ENCODE data around the gene MVB12B. TPM values are rescaled to one million over a fixed set of nuclear protein-coding genes. Genes with fewer than 3 reads are reported as not detected.

The MVB12B gene
- total and polyA plus RNA-seq, 2 of the 4 experiments (the other 2 are of a cell fraction): 2.0 to 4.0 TPM

DNA sequence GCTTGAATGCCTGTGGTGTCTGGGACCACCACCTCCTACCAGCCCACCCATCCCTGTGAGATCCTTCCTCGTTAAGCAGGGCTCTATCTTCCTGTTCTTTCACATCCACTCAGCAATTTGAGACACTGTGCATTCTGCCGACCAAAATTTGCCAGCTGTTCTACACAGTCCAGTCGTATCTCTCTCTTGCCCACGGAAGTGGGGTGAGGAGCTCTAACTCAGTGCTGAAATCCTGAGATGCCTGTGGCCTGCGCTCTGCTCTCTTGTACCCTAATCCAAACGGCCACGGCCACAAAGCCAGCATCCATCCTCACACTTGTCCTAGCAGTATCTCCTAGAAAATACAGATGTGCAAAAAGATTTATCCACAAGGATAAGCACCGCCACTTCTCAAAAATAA, 97.9 kb downstream of the MVB12B start:
- TF ChIP-seq RAD21 (IDR thresholded peaks at IDR 0.05; ENCODE audit: low read length): no peak
- TF ChIP-seq SMC3 (IDR thresholded peaks at IDR 0.05; ENCODE audit: low read depth, low read length): no peak
- no peak for TF ChIP-seq POLR2A (IDR thresholded peaks at IDR 0.05; ENCODE audit: low read depth, low read length)
- TF ChIP-seq MAZ (IDR thresholded peaks at IDR 0.05; ENCODE audit: borderline replicate concordance, low read depth, low read length): no peak
- TF ChIP-seq, protein P1, sequence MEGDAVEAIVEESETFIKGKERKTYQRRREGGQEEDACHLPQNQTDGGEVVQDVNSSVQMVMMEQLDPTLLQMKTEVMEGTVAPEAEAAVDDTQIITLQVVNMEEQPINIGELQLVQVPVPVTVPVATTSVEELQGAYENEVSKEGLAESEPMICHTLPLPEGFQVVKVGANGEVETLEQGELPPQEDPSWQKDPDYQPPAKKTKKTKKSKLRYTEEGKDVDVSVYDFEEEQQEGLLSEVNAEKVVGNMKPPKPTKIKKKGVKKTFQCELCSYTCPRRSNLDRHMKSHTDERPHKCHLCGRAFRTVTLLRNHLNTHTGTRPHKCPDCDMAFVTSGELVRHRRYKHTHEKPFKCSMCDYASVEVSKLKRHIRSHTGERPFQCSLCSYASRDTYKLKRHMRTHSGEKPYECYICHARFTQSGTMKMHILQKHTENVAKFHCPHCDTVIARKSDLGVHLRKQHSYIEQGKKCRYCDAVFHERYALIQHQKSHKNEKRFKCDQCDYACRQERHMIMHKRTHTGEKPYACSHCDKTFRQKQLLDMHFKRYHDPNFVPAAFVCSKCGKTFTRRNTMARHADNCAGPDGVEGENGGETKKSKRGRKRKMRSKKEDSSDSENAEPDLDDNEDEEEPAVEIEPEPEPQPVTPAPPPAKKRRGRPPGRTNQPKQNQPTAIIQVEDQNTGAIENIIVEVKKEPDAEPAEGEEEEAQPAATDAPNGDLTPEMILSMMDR (conservative IDR thresholded peaks at IDR 0.05; ENCODE audit: low read depth, low read length): no peak
- TF ChIP-seq CHD1 (IDR thresholded peaks at IDR 0.05; ENCODE audit: low read depth, low read length): no peak
- no peak for TF ChIP-seq RFX5 (IDR thresholded peaks at IDR 0.05; ENCODE audit: low read depth, low read length)
- Histone ChIP-seq H2AFZ (replicated peaks; ENCODE audit: low read length, poor library complexity) (no peak overlapping the region), H2BK15ac (ENCODE audit: low read depth, low read length) (no peak overlapping the region), H3K27ac (ENCODE audit: insufficient read depth, low read length) (no peak overlapping the region), H4K91ac (ENCODE audit: insufficient read depth, low read depth, low read length) (no peak overlapping the region), H3K9ac (ENCODE audit: low read depth, low read length) (no peak overlapping the region), H4K5ac (ENCODE audit: low read depth, low read length) (no peak overlapping the region), H3K23ac (ENCODE audit: low read depth, low read length) (no peak overlapping the region), H3K18ac (ENCODE audit: low read depth, low read length) (no peak overlapping the region), H3K9me1 (ENCODE audit: insufficient read depth, low read length) (no peaks in the 10 kb centered on the region), H4K20me1 (ENCODE audit: insufficient read depth, low read length) (no peaks in the 10 kb centered on the region), H3K9me3 (ENCODE audit: control insufficient read depth, insufficient read depth, low read length) (no peaks in the 10 kb centered on the region), H2BK5ac (ENCODE audit: low read depth, low read length, poor library complexity, severe bottlenecking) (no peak overlapping the region), H2BK120ac (ENCODE audit: low read depth, low read length) (no peak overlapping the region), H2BK20ac (ENCODE audit: low read depth, low read length) (no peak overlapping the region), H3K36me3 (ENCODE audit: control insufficient read depth, insufficient read depth, low read length) (peaks cover 3% of the 10 kb centered on the region; the same call in 1 of the 2 replicates), H3K79me1 (ENCODE audit: low read depth in 1 of 2, low read length in 2 of 2) (no peaks in the 10 kb centered on the region), H3K4me1 (ENCODE audit: control insufficient read depth, insufficient read depth, low read length) (no peaks in the 10 kb centered on the region), H2AK9ac (replicated peaks; ENCODE audit: low read depth, low read length, poor library complexity) (no peak overlapping the region), H3K56ac (ENCODE audit: extremely low read depth, insufficient read depth, low read length) (no peak overlapping the region), H3K14ac (replicated peaks; ENCODE audit: low read depth, low read length) (no peak overlapping the region), H3K4me3 (ENCODE audit: insufficient read depth, low read depth, low read length) (no peak overlapping the region), H4K8ac (ENCODE audit: low read depth in 2 of 2, low read length in 2 of 2) (no peak overlapping the region), H3K27me3 (ENCODE audit: control insufficient read depth, insufficient read depth, low read length) (no peaks in the 10 kb centered on the region), H3K4ac (ENCODE audit: low read depth, low read length) (no peak overlapping the region), H2AK5ac (ENCODE audit: low read depth, low read length) (no peak overlapping the region), H3K4me2 (ENCODE audit: low read depth, low read length) (no peak overlapping the region)
- POLR2A ChIA-PET (ENCODE audit: unreplicated experiment): no interaction called here
- intact Hi-C loops (cut with micrococcal nuclease) (no loop called here), in situ Hi-C loops (cut with MboI; ENCODE audit: low sequenced_read_pairs) (no loop called here), dilution Hi-C loops (cut with HindIII; ENCODE audit: low sequenced_read_pairs, unreplicated experiment) (no loop called here)
- no TSS peak for BruUV-seq (replicated peaks)
- WGBS, 2 experiments (ENCODE audit: extremely low coverage in 2 of 2, insufficient read length in 1 of 2): 90% methylated on average over 2 of the region's 8 CpGs; no CpG with 5 or more reads in 1 of the 2 experiments
- CTCF ChIA-PET: no interaction called here
- ATAC-seq (ENCODE audit: low read depth): peak; percentile 29; the same call in 1 of the 2 replicates
- DNase-seq: no peak
